Measurements from ENCODE around the gene SLC36A4. TPM values are rescaled to one million over a fixed set of nuclear protein-coding genes. Genes with fewer than 3 reads are reported as not detected.

The SLC36A4 gene
- total RNA-seq, 1 experiment from 2014 or later, result 12.5 TPM

- Mint-ChIP-seq H3K27ac (ENCODE audit: unreplicated experiment) (no peak overlapping the region), H3K36me3 (ENCODE audit: insufficient read depth, unreplicated experiment) (peaks cover 8% of the 10 kb centered on the region), H3K4me1 (ENCODE audit: low read depth, unreplicated experiment) (no peaks in the 10 kb centered on the region), H3K9me3 (ENCODE audit: unreplicated experiment) (no peaks in the 10 kb centered on the region), H3K27me3 (ENCODE audit: insufficient read depth, unreplicated experiment) (peaks cover 13% of the 10 kb centered on the region), H3K4me3 (ENCODE audit: unreplicated experiment) (peak overlapping the region; percentile 91)
- Histone ChIP-seq H3K36me3 (ENCODE audit: control insufficient read depth, insufficient read depth, low read length) (no peaks in the 10 kb centered on the region), H3K9me3 (no peaks in the 10 kb centered on the region), H3K4me3 (ENCODE audit: low read depth, low read length) (peak overlapping the region; percentile 75), H3K27me3 (replicated peaks; ENCODE audit: control insufficient read depth, insufficient read depth, low read length) (no peaks in the 10 kb centered on the region), H3K4me1 (no peaks in the 10 kb centered on the region)
- BruUV-seq (replicated peaks), result no TSS peak
- POLR2A ChIA-PET, result no interaction called here
- CTCF ChIA-PET, result no interaction called here
- intact Hi-C loops (cut with micrococcal nuclease; ENCODE audit: unreplicated experiment), result no loop called here
- no peak for TF ChIP-seq CTCF (IDR thresholded peaks at IDR 0.05; ENCODE audit: insufficient read depth in 1 of 2, low read depth in 1 of 2, low read length in 1 of 2, severe bottlenecking in 1 of 2, unreplicated experiment in 1 of 2)
- peak in 1 of 2 experiments; percentile 17 for DNase-seq
Observed at GRCh38 chr11:93198215-93198845, 539 bp upstream of the SLC36A4 start.

- Histone ChIP-seq H3K36me3 (ENCODE audit: control insufficient read depth, insufficient read depth, low read length) (no peaks in the 10 kb centered on the region), H3K4me3 (ENCODE audit: low read depth, low read length) (peak overlapping the region; percentile 75), H3K9me3 (no peaks in the 10 kb centered on the region), H3K4me1 (no peaks in the 10 kb centered on the region), H3K27me3 (replicated peaks; ENCODE audit: control insufficient read depth, insufficient read depth, low read length) (no peaks in the 10 kb centered on the region; the same call in 1 of the 2 replicates)
- TF ChIP-seq CTCF (IDR thresholded peaks at IDR 0.05; ENCODE audit: insufficient read depth in 1 of 2, low read depth in 1 of 2, low read length in 1 of 2, severe bottlenecking in 1 of 2, unreplicated experiment in 1 of 2), result peak; percentile 23 to 30
- H3K27ac Mint-ChIP-seq (ENCODE audit: unreplicated experiment), result peak overlapping the region; percentile 95
- intact Hi-C loops (cut with micrococcal nuclease; ENCODE audit: unreplicated experiment), result no loop called here
- no peak for DNase-seq
- ChIA-PET CTCF (no interaction called here), POLR2A (no interaction called here)
- H3K4me3 Mint-ChIP-seq (ENCODE audit: unreplicated experiment), result peak overlapping the region; percentile 91
- H3K4me1 Mint-ChIP-seq (ENCODE audit: low read depth, unreplicated experiment), result no peaks in the 10 kb centered on the region
- peaks cover 7% of the 10 kb centered on the region for H3K27me3 Mint-ChIP-seq (ENCODE audit: insufficient read depth, unreplicated experiment)
- no peaks in the 10 kb centered on the region for H3K9me3 Mint-ChIP-seq (ENCODE audit: unreplicated experiment)
- peaks cover 8% of the 10 kb centered on the region for H3K36me3 Mint-ChIP-seq (ENCODE audit: insufficient read depth, unreplicated experiment)
- TSS peak; percentile 55 for BruUV-seq (replicated peaks)
Observed at GRCh38 chr11:93196816-93197379, 893 bp downstream of the SLC36A4 start.

- Histone ChIP-seq H3K36me3 (ENCODE audit: control insufficient read depth, insufficient read depth, low read length) (no peaks in the 10 kb centered on the region), H3K4me1 (no peaks in the 10 kb centered on the region), H3K4me3 (ENCODE audit: low read depth, low read length) (no peak overlapping the region), H3K9me3 (no peaks in the 10 kb centered on the region), H3K27me3 (replicated peaks; ENCODE audit: control insufficient read depth, insufficient read depth, low read length) (no peaks in the 10 kb centered on the region; the same call in 1 of the 2 replicates)
- POLR2A ChIA-PET, result no interaction called here
- Mint-ChIP-seq H3K36me3 (ENCODE audit: insufficient read depth, unreplicated experiment) (peaks cover 8% of the 10 kb centered on the region), H3K4me1 (ENCODE audit: low read depth, unreplicated experiment) (no peaks in the 10 kb centered on the region), H3K27me3 (ENCODE audit: insufficient read depth, unreplicated experiment) (peaks cover under 1% of the 10 kb centered on the region), H3K27ac (ENCODE audit: unreplicated experiment) (no peak overlapping the region), H3K9me3 (ENCODE audit: unreplicated experiment) (no peaks in the 10 kb centered on the region), H3K4me3 (ENCODE audit: unreplicated experiment) (no peak overlapping the region)
- BruUV-seq (replicated peaks), result no TSS peak
- no peak for TF ChIP-seq CTCF (IDR thresholded peaks at IDR 0.05; ENCODE audit: insufficient read depth in 1 of 2, low read depth in 1 of 2, low read length in 1 of 2, severe bottlenecking in 1 of 2, unreplicated experiment in 1 of 2)
- DNase-seq, result no peak
- intact Hi-C loops (cut with micrococcal nuclease; ENCODE audit: unreplicated experiment), result no loop called here
- CTCF ChIA-PET, result no interaction called here
Observed at GRCh38 chr11:93194673-93195291, 3.0 kb downstream of the SLC36A4 start.
